ENCODE data around the gene MAOB.

- TF ChIP-seq, protein P1, sequence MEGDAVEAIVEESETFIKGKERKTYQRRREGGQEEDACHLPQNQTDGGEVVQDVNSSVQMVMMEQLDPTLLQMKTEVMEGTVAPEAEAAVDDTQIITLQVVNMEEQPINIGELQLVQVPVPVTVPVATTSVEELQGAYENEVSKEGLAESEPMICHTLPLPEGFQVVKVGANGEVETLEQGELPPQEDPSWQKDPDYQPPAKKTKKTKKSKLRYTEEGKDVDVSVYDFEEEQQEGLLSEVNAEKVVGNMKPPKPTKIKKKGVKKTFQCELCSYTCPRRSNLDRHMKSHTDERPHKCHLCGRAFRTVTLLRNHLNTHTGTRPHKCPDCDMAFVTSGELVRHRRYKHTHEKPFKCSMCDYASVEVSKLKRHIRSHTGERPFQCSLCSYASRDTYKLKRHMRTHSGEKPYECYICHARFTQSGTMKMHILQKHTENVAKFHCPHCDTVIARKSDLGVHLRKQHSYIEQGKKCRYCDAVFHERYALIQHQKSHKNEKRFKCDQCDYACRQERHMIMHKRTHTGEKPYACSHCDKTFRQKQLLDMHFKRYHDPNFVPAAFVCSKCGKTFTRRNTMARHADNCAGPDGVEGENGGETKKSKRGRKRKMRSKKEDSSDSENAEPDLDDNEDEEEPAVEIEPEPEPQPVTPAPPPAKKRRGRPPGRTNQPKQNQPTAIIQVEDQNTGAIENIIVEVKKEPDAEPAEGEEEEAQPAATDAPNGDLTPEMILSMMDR (IDR thresholded peaks at IDR 0.05): no peak
- TF ChIP-seq POLR2A (IDR thresholded peaks at IDR 0.05): no peak
Observed at GRCh38 chrX:43870011-43870410, 12.2 kb downstream of the MAOB start.

All from thyroid gland (tissue), 4 donors.